Cortex of kidney (tissue), 1 donor: ENCODE results near the gene CCDC85A.

ENCODE experiments used
- DNase-seq: peaks from one replicate; lab custom pipeline; 2025; lab: John Stamatoyannopoulos, UW

The CCDC85A gene

DNA sequence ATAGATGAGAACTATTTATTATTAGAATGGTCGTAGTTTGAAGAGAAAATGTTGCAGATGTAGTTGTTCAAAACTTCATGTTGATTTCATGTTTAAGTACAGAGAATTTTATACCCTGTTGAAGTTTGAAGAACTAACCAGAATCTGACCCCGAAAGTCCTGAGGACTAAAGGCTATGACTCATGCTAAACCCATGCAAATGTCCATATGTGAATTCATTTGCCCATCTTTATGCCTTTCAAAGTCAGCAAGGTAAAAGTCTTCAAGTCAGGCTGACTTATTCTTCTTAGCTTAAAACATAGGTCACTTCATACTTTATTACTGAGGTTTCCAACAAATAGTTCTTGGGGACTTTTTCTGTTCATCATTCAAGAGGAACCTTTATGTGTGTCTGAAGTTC is 185.5 kb downstream of the CCDC85A start:
- no peak for DNase-seq

GRCh38 chr2:56372071-56372656 is 188.4 kb downstream of the CCDC85A start:
- no peak for DNase-seq

DNA sequence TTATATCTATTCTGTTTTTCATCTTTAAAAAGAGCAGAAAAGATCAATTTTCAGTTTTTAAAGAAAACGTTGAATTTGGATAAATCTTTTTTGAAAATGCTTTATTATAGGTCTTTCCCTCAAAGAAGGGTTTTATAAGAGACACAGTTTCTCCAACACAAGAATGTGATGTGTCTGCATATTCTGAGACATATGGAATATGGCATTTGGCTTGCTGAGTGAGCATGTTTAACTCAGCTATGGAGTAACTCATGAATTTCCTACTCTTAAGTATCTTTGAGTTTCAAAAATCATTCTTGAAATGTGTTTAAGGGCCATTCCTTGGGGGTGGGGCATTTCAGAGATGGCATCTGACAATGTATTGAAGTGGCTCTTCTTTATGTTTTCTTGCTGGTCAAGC is 191.5 kb downstream of the CCDC85A start:
- DNase-seq, result no peak

- DNase-seq, result no peak
These were observed 193.2 kb downstream of the CCDC85A start for GRCh38 chr2:56376699-56377665.

- no peak for DNase-seq
These were observed 195.3 kb downstream of the CCDC85A start for GRCh38 chr2:56379066-56379465.

DNA sequence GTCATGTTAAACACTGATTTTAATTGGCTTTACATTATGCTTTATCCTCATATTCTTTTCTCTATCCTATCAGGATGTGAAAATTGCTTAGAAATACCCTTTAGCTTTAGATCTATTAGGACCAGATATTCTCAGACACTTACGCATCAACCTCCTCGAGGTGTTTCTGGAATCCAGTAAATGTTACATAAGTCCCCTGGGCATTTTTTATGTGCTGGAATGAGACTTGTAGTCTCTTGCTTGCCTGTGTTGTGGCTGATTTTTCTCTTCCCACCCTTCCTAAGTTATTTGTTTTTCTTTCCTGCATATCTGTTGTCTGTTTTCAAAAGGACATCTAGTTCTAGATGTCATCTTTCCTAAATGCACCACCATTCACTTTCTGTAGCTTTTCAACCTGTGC is 197.1 kb downstream of the CCDC85A start:
- DNase-seq, result no peak

GRCh38 chr2:56382466-56382865 is 198.7 kb downstream of the CCDC85A start:
- no peak for DNase-seq

- no peak for DNase-seq
These were observed 202.9 kb downstream of the CCDC85A start for GRCh38 chr2:56386657-56387056.

DNA sequence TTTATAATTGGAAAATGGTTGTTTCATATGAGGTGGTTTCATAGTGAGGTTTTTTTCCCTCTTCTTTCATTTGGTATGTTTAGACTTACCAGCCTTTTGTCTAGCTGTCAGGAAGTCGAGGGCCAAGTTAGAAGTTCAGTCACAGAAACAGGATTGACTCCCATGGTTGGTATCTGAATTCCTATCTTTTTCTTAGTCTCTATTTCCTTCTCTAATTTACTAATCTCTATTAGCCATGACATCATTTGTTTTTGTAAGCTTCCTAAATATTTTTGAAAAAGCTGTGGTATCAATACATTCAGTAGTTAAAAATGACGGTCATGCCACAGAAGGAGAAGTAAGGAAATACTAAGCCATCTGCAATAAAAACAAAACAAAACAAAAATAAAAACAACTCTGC is 206.9 kb downstream of the CCDC85A start:
- DNase-seq, result no peak

DNA sequence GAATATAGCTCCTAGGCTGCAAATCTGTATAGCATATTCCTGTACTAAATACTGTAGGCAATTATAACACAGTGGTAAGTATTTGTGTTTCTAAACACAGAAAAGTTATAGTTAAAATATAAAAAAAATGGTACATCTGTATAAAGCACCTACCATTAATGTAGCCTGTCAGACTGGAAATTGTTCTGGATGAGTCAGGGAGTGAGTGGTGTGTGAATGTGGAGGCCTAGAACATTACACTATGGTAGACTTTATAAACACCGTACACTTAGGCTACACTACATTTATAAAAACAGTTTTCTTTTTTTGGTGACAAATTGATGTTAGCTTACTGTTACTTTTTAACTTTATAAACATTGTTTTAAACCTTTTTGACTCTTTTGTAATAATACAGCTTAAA is 226.3 kb downstream of the CCDC85A start:
- no peak for DNase-seq

DNA sequence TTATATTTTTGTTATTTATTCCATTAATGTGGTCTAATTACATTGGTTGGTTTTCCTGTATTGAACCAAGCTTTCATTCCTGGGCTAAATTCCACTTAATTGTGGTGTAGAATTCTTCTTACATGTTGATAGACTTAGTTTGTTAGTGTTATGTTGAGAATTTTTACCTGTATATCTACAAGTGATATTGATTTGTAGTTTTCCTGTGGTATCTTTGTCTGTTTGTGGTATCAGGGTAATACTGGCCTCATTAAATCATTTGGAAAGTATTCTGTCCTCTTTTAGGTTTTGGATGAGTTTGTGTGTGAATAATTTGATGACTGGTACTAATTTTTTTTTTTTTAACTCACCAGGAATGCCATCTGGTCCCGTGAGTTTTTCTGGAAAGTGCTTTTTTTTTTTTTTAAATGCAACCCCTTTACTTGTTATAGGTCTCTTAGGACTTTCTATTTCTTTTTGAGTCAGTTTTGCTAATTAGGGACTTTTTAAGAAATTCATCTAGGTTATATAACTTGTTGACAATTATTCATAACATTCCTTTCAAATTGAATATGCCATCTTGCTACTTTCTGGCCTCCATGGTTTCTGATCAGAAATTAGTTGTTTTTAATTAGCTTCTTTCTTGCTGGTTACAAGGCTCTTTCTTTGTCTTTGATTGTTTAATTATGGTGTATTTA is 232.8 kb downstream of the CCDC85A start:
- no peak for DNase-seq
